ENCODE data around the gene TMEM254.

GRCh38 chr10:80100116-80100515, 21.7 kb downstream of the TMEM254 start:
- no peak for TF ChIP-seq POLR2A (IDR thresholded peaks at IDR 0.05)
- TF ChIP-seq, protein P1, sequence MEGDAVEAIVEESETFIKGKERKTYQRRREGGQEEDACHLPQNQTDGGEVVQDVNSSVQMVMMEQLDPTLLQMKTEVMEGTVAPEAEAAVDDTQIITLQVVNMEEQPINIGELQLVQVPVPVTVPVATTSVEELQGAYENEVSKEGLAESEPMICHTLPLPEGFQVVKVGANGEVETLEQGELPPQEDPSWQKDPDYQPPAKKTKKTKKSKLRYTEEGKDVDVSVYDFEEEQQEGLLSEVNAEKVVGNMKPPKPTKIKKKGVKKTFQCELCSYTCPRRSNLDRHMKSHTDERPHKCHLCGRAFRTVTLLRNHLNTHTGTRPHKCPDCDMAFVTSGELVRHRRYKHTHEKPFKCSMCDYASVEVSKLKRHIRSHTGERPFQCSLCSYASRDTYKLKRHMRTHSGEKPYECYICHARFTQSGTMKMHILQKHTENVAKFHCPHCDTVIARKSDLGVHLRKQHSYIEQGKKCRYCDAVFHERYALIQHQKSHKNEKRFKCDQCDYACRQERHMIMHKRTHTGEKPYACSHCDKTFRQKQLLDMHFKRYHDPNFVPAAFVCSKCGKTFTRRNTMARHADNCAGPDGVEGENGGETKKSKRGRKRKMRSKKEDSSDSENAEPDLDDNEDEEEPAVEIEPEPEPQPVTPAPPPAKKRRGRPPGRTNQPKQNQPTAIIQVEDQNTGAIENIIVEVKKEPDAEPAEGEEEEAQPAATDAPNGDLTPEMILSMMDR (IDR thresholded peaks at IDR 0.05) = no peak
- no peak for TF ChIP-seq POLR2AphosphoS5 (IDR thresholded peaks at IDR 0.05; ENCODE audit: insufficient read depth in 1 of 2, low read depth in 1 of 2)
